MM.1S (cell line): ENCODE results near the gene ATP2C1.

Experiments used
- CTCF ChIP-seq: fragments of 300-600 bp; sonication (generic); IDR thresholded peaks from 2 replicates; pipeline ENCODE4 v1.5.1; 2016; ENCODE audit warnings: antibody characterized with exemption, low read length, mixed read lengths
- EZH2 ChIP-seq: fragments of 300-600 bp; sonication (generic); optimal IDR thresholded peaks from 2 replicates; pipeline ENCODE3; 2017; ENCODE audit warnings: low read depth, mild to moderate bottlenecking, antibody characterized with exemption, low read length, mixed read lengths
- EZH2phosphoT487 ChIP-seq: fragments of 300-600 bp; sonication (generic); IDR thresholded peaks from 2 replicates; pipeline ENCODE4 v1.6.1; 2018; ENCODE audit warnings: antibody characterized with exemption, low read length

GRCh38 chr3:131026321-131027151, 132.7 kb downstream of the ATP2C1 start, which contains the start of the genes ASTE1 and NEK11:
- TF ChIP-seq CTCF (no peak), EZH2phosphoT487 (no peak), EZH2 (no peak)
